SK-N-SH (cell line): Measurements from ENCODE around the gene KRTAP2-3. TPM values are rescaled to one million over a fixed set of nuclear protein-coding genes. Genes with fewer than 3 reads are reported as not detected.
"Not testable (repeated sequence)": the region's sequence is repeated elsewhere in the genome, so short reads cannot be mapped to it uniquely, and the experiment has no call there.

ENCODE experiments used
- CTCF ChIA-PET: fragments of 300-600, 350-600 bp; formaldehyde crosslinking; extraction: SDS; loops from one replicate; lab custom pipeline; 2021; lab: Yijun Ruan, JAX
- POLR2A ChIA-PET: fragments of 350-600 bp; sonication (Branson Sonifier 250); formaldehyde crosslinking; extraction: SDS; loops from one replicate; lab custom pipeline; 2020; ENCODE audit warnings: antibody characterized with exemption, inconsistent platforms; lab: Yijun Ruan, JAX
- DNase-seq: peaks from one replicate; pipeline ENCODE4 v3.0.0; 2012
- H2AFZ ChIP-seq: fragments of 200-600 bp; sonication (generic); 2 replicates; pipeline ENCODE4 v1.8.1; 2016; ENCODE audit warnings: antibody characterized with exemption, mild to moderate bottlenecking, low read depth
- H3F3A ChIP-seq: fragments of 200-600 bp; sonication (generic); replicated peaks from 2 replicates; pipeline ENCODE3; 2016; ENCODE audit warnings: antibody characterized with exemption, mild to moderate bottlenecking; ENCODE audit not compliant: insufficient read depth
- H3K27ac ChIP-seq, 2 experiments: fragments of 200-500 bp in 1 of 2; fragments of 200-600 bp in 1 of 2; sonication (Bioruptor generic) in 1 of 2; sonication (generic), shearing (Covaris generic) in 1 of 2; 2 replicates each; pipeline versions ENCODE4 v1.5.1 to v1.6.1; 2014 to 2016; ENCODE audit warnings: low read depth in 2 of 2, inconsistent platforms in 1 of 2, low read length in 1 of 2, mild to moderate bottlenecking in 1 of 2, mixed read lengths in 1 of 2
- H3K27me3 ChIP-seq: fragments of 200-600 bp; sonication (generic), shearing (Covaris generic); 2 replicates; pipeline ENCODE4 v1.6.1; 2016; ENCODE audit warnings: mixed run types; ENCODE audit not compliant: insufficient read depth
- H3K36me3 ChIP-seq, 2 experiments: fragments of 200-500 bp in 1 of 2; fragments of 200-600 bp in 1 of 2; sonication (Bioruptor generic) in 1 of 2; sonication (generic) in 1 of 2; replicated peaks in 1 of 2; 2 replicates each; pipeline versions ENCODE3 to v1.5.1; 2014 to 2016; ENCODE audit warnings: low read length in 1 of 2, mild to moderate bottlenecking in 1 of 2; ENCODE audit not compliant: insufficient read depth in 2 of 2, control insufficient read depth in 1 of 2
- H3K4me1 ChIP-seq, 2 experiments: fragments of 200-500 bp in 1 of 2; fragments of 200-600 bp in 1 of 2; sonication (Bioruptor generic) in 1 of 2; sonication (generic), shearing (Covaris generic) in 1 of 2; 2 replicates each; pipeline versions ENCODE4 v1.5.1 to v1.6.1; 2014 to 2016; ENCODE audit warnings: low read depth in 1 of 2, low read length in 1 of 2, mixed run types in 1 of 2; ENCODE audit not compliant: insufficient read depth in 2 of 2, control insufficient read depth in 1 of 2
- H3K4me2 ChIP-seq: fragments of 200-600 bp; sonication (generic), shearing (Covaris generic); 2 replicates; pipeline ENCODE4 v1.6.1; 2017; ENCODE audit warnings: mixed run types
- H3K4me3 ChIP-seq, 2 experiments: fragments of 200-500 bp in 1 of 2; fragments of 200-600 bp in 1 of 2; sonication (Bioruptor generic) in 1 of 2; sonication (generic), shearing (Covaris generic) in 1 of 2; 2 replicates each; pipeline versions ENCODE4 v1.5.1 to v1.8.1; 2014 to 2016; ENCODE audit warnings: low read depth in 2 of 2, inconsistent platforms in 1 of 2, low read length in 1 of 2, mild to moderate bottlenecking in 1 of 2, mixed read lengths in 1 of 2, moderate library complexity in 1 of 2
- H3K79me2 ChIP-seq: fragments of 200-600 bp; sonication (generic); 2 replicates; pipeline ENCODE4 v1.8.1; 2017; ENCODE audit warnings: mild to moderate bottlenecking; ENCODE audit not compliant: insufficient read depth
- H3K9ac ChIP-seq: fragments of 200-600 bp; sonication (generic); 2 replicates; pipeline ENCODE4 v1.6.1; 2017; ENCODE audit warnings: mixed run types
- H3K9me2 ChIP-seq: fragments of 200-600 bp; sonication (generic); 2 replicates; pipeline ENCODE4 v1.6.1; 2017; ENCODE audit warnings: mixed run types
- H3K9me3 ChIP-seq: fragments of 200-600 bp; sonication (generic); 2 replicates; pipeline ENCODE4 v1.6.1; 2017; ENCODE audit warnings: mixed run types, mild to moderate bottlenecking, moderate library complexity
- H4K20me1 ChIP-seq: fragments of 200-600 bp; sonication (generic); 2 replicates; pipeline ENCODE4 v1.6.1; 2017; ENCODE audit warnings: mild to moderate bottlenecking, mixed run types; ENCODE audit not compliant: insufficient read depth
- ELF1 ChIP-seq: IDR thresholded peaks from 2 replicates; pipeline ENCODE4 v1.4.0; 2012
- FOSL2 ChIP-seq: IDR thresholded peaks from 2 replicates; pipeline ENCODE4 v1.4.0; 2012; ENCODE audit warnings: low read depth, mild to moderate bottlenecking, moderate library complexity, borderline replicate concordance
- FOXM1 ChIP-seq: IDR thresholded peaks from 2 replicates; pipeline ENCODE4 v1.4.0; 2012; ENCODE audit warnings: low read depth, mild to moderate bottlenecking
- GATA2 ChIP-seq: sonication (generic); formaldehyde crosslinking; IDR thresholded peaks from 2 replicates; pipeline ENCODE4 v1.5.0; 2020; ENCODE audit warnings: mild to moderate bottlenecking, missing genetic modification reagents
- MEF2A ChIP-seq: IDR thresholded peaks from 2 replicates; pipeline ENCODE4 v1.4.0; 2012; ENCODE audit warnings: low read depth, borderline replicate concordance
- MXI1 ChIP-seq: IDR thresholded peaks from 2 replicates; pipeline ENCODE4 v1.6.1; 2012; ENCODE audit warnings: mild to moderate bottlenecking, low read depth, low read length, improper control_type of control experiment
- POLR2AphosphoS5 ChIP-seq: IDR thresholded peaks from 2 replicates; pipeline ENCODE4 v1.6.1; 2012; ENCODE audit warnings: low read depth, low read length
- RAD21 ChIP-seq: IDR thresholded peaks from 2 replicates; pipeline ENCODE4 v1.6.1; 2012; ENCODE audit warnings: mild to moderate bottlenecking, low read length
- RCOR1 ChIP-seq: fragments of 150-350 bp; IDR thresholded peaks from 2 replicates; pipeline ENCODE4 v1.6.1; 2017; ENCODE audit warnings: antibody characterized with exemption, low read length
- RXRA ChIP-seq: IDR thresholded peaks from 2 replicates; pipeline ENCODE4 v1.4.0; 2012; ENCODE audit warnings: low read depth, mild to moderate bottlenecking, borderline replicate concordance
- SMC3 ChIP-seq: IDR thresholded peaks from 2 replicates; pipeline ENCODE4 v1.6.1; 2012; ENCODE audit warnings: low read depth, low read length, improper control_type of control experiment
- TAF1 ChIP-seq: IDR thresholded peaks from 2 replicates; pipeline ENCODE4 v1.6.1; 2012; ENCODE audit warnings: low read depth, mild to moderate bottlenecking, low read length, moderate library complexity, borderline replicate concordance
- TCF12 ChIP-seq: IDR thresholded peaks from 2 replicates; pipeline ENCODE4 v1.4.0; 2012
- YY1 ChIP-seq: IDR thresholded peaks from 2 replicates; pipeline ENCODE4 v1.4.0; 2012; ENCODE audit warnings: low read depth, mild to moderate bottlenecking
- WGBS: methylation state at CpG from one replicate; pipeline ENCODE4 v1.1.6; 2017; ENCODE audit warnings: low lambda C conversion rate; 5-methylcytosine and 5-hydroxymethylcytosine counted together
- polyA plus RNA-seq, 3 experiments: library from polyadenylated mRNA; depleted of rRNA; stranded (reverse); fragments of >200 nt; gene quantifications; 2 replicates each; pipeline ENCODE4 v1.2.3, GENCODE V29; 2012
- TF ChIP-seq, protein P1 (sequence below): fragments of 150-350 bp; IDR thresholded peaks from 2 replicates; pipeline ENCODE4 v1.6.1; 2016; ENCODE audit warnings: mild to moderate bottlenecking, low read depth, low read length
- TF ChIP-seq, protein P2 (sequence below): IDR thresholded peaks from 2 replicates; pipeline ENCODE4 v1.4.0; 2012; ENCODE audit warnings: low read depth
- TF ChIP-seq, protein P3 (sequence below): fragments of 200-600 bp; sonication (generic); IDR thresholded peaks from 2 replicates; pipeline ENCODE4 v1.6.1; 2017; ENCODE audit warnings: antibody characterized with exemption, mild to moderate bottlenecking, moderate library complexity

Gene KRTAP2-3
- polyA plus RNA-seq, 1 of the 3 experiments (the other 2 are of a cell fraction), result 0.39 TPM

DNA sequence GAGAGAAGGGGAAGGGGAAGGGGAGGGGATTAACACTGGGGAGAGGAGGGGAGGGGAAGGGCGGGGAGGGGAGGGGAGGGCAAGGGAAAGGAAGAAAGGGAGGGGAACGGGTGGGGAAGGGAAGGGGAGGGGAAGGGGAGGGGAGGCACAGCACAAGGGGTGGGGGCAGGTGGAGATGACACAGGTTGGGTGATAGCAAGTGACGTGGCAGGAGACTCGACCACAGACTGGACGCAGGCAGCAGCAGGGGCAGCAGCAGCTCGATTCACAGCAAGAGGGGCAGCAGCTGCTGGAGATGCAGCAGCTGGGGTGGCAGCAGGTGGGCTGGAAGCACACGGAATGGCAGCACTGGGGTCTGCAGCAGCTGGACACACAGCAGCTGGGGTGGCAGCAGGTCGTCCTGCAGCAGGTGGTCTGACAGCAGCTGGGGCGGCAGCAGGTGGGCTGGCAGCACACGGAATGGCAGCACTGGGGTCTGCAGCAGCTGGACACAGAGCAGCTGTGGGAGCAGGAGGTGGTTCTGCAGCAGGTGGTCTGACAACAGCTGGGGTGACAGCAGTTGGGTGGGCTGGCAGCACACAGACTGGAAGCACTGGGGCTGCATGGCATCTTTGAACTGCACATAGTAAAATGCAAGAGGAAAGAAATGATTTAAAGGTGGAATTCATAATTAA lies 41.8 kb upstream of the KRTAP2-3 start, which contains the start of gene KRTAP4-16 (continued):
- no peak for TF ChIP-seq GATA2
- TF ChIP-seq FOSL2, result no peak
- TF ChIP-seq RCOR1, result no peak
- TF ChIP-seq MXI1, result no peak
- TF ChIP-seq POLR2AphosphoS5, result no peak
- TF ChIP-seq FOXM1, result no peak
- TF ChIP-seq, protein P1, sequence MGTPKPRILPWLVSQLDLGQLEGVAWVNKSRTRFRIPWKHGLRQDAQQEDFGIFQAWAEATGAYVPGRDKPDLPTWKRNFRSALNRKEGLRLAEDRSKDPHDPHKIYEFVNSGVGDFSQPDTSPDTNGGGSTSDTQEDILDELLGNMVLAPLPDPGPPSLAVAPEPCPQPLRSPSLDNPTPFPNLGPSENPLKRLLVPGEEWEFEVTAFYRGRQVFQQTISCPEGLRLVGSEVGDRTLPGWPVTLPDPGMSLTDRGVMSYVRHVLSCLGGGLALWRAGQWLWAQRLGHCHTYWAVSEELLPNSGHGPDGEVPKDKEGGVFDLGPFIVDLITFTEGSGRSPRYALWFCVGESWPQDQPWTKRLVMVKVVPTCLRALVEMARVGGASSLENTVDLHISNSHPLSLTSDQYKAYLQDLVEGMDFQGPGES, result no peak
- TF ChIP-seq RAD21, result no peak
- no peak for TF ChIP-seq TAF1
- no peak for TF ChIP-seq RXRA
- no peak for TF ChIP-seq ELF1
- TF ChIP-seq, protein P2, sequence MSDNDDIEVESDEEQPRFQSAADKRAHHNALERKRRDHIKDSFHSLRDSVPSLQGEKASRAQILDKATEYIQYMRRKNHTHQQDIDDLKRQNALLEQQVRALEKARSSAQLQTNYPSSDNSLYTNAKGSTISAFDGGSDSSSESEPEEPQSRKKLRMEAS, result no peak
- TF ChIP-seq, all 33 proteins: peak for 0

DNA sequence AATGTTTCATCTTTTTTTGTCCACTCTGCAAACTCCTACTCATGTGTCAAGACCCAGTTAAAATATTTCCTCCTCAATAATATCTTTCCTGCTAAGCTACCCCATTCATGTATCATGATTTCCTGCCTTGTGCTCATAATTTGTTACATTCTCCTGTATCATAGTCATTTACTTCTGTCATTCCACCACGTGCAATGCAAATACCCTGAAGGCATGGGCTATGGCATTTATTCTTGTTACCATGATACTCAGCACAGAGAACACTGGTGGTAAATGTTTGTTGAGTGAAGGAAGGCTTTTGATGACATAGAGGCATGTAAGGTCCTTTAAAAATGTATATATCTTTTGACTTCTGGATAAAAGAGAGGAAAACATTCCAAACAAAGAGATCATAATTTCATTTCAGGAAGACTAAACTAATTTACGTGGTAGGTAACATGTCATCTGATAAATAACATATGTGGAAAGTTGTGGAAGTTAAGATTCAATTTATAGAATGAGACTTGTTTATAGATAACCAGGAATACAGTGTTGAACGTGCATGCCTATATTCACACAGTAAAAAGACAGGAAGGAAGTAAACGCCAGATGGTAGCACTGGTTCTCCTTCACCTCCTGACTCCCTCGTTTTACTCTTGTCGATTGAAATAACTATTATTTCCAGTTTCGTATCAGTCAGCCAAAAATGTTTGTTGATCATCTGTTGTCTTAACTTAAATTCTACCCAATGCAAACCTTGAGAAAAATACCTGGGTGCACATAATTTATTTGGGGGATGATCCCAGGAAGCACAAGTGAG lies 40.0 kb upstream of the KRTAP2-3 start:
- H3K36me3 ChIP-seq, H3F3A ChIP-seq, H4K20me1 ChIP-seq, H3K9ac ChIP-seq, H3K9me3 ChIP-seq, CTCF ChIA-PET, H3K9me2 ChIP-seq, H3K27ac ChIP-seq, POLR2A ChIA-PET, H3K4me1 ChIP-seq, H3K27me3 ChIP-seq, DNase-seq, H3K79me2 ChIP-seq, H3K4me2 ChIP-seq, H3K4me3 ChIP-seq: not testable (repeated sequence)
- H2AFZ ChIP-seq, result 0 out of 2 replicates have a peak overlapping the region, but pooled peaks have one; percentile 1
- WGBS, result 16% methylated on average over 7 of the region's 7 CpGs

DNA sequence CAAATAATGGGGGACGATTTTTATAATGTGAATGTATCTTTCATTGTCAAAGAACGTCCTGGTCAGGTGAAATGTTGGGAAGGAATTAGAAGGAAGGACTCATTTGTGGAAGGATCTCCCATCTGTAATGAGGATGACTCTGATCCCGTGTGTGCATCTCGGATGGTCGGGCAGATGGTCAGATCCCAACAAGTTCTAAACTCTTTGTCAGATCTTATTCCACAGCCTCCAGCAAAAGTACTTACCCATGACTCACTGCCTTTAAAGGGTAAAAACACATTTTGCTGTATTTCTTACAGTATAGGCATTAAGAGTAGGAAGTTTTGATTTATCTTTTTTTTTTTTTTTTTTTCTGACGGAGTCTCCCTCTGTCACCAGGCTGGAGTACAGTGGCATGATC lies 38.6 kb upstream of the KRTAP2-3 start:
- DNase-seq, result no peak
- no peaks in the 10 kb centered on the region for H3K36me3 ChIP-seq
- H3F3A ChIP-seq, result peaks cover 6% of the 10 kb centered on the region
- H3K4me1 ChIP-seq, result peaks cover 0 to 5% of the 10 kb centered on the region in 2 experiments; a peak in 1 of 4 replicates
- H3K4me2 ChIP-seq, result 0 out of 2 replicates have a peak overlapping the region, but pooled peaks have one; percentile 15
- H3K9me2 ChIP-seq, result no peaks in the 10 kb centered on the region
- ChIA-PET CTCF (no interaction called here), POLR2A (no interaction called here)
- H2AFZ ChIP-seq, result no peak overlapping the region
- no peaks in the 10 kb centered on the region for H4K20me1 ChIP-seq
- H3K27me3 ChIP-seq, result no peaks in the 10 kb centered on the region
- H3K79me2 ChIP-seq, result no peaks in the 10 kb centered on the region
- no peak overlapping the region for H3K4me3 ChIP-seq
- WGBS, result 11% methylated on average over 6 of the region's 6 CpGs
- no peak for TF ChIP-seq POLR2AphosphoS5
- TF ChIP-seq YY1, result no peak
- TF ChIP-seq, protein P2, result no peak
- no peak for TF ChIP-seq SMC3
- no peak for TF ChIP-seq FOSL2
- no peak for TF ChIP-seq MEF2A
- TF ChIP-seq GATA2, result no peak
- TF ChIP-seq, protein P3, sequence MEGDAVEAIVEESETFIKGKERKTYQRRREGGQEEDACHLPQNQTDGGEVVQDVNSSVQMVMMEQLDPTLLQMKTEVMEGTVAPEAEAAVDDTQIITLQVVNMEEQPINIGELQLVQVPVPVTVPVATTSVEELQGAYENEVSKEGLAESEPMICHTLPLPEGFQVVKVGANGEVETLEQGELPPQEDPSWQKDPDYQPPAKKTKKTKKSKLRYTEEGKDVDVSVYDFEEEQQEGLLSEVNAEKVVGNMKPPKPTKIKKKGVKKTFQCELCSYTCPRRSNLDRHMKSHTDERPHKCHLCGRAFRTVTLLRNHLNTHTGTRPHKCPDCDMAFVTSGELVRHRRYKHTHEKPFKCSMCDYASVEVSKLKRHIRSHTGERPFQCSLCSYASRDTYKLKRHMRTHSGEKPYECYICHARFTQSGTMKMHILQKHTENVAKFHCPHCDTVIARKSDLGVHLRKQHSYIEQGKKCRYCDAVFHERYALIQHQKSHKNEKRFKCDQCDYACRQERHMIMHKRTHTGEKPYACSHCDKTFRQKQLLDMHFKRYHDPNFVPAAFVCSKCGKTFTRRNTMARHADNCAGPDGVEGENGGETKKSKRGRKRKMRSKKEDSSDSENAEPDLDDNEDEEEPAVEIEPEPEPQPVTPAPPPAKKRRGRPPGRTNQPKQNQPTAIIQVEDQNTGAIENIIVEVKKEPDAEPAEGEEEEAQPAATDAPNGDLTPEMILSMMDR, result no peak
- TF ChIP-seq TCF12, result no peak
- no peak for TF ChIP-seq RCOR1
- no peak overlapping the region for H3K9ac ChIP-seq
- no peak overlapping the region for H3K27ac ChIP-seq
- H3K9me3 ChIP-seq, result no peaks in the 10 kb centered on the region
